HCT116 (cell line): ENCODE measurements around the gene CACNA1F. TPM values are rescaled to one million over a fixed set of nuclear protein-coding genes. Genes with fewer than 3 reads are reported as not detected.

Source experiments
- ATAC-seq: fragments of 200-7000 bp; cut with Tn5 transposase; 2 replicates; pipeline ENCODE4 v1.9.1; 2020; ENCODE audit warnings: mild to moderate bottlenecking, moderate library complexity
- BruUV-seq: library from RNA; stranded (reverse); fragments of 400-500 nt; replicated peaks from 2 replicates; lab custom pipeline; 2021; lab: Mats Ljungman, UMichigan
- CTCF ChIA-PET: fragments of 300-600 bp; sonication (Branson Sonifier 250); formaldehyde crosslinking; loops from one replicate; lab custom pipeline; 2021; ENCODE audit warnings: antibody characterized with exemption; lab: Charles Lee
- POLR2A ChIA-PET: fragments of 300-600, 350-600 bp; sonication (Branson Sonifier 250); formaldehyde crosslinking; loops from one replicate; lab custom pipeline; 2021; ENCODE audit warnings: antibody characterized with exemption; lab: Charles Lee
- RAD21 ChIA-PET, 2 experiments: fragments of 300-600 bp; sonication (Branson Sonifier 250); formaldehyde crosslinking; loops; one replicate each; lab custom pipeline; 2023; ENCODE audit warnings: low total read pairs in 2 of 2; ENCODE audit not compliant: uncharacterized antibody in 2 of 2, unreplicated experiment in 2 of 2, low non-redundant PET in 1 of 2; lab: Charles Lee
- DNase-seq: peaks from one replicate; pipeline ENCODE4 v3.0.0-alpha.2; 2010; ENCODE audit warnings: low read depth, low spot score
- H2AFZ ChIP-seq: fragments of 200-600 bp; shearing (Covaris generic), sonication (generic); 2 replicates; pipeline ENCODE4 v1.6.1; 2017; ENCODE audit warnings: low read depth, mixed run types, mixed read lengths, antibody characterized with exemption, low read length; ENCODE audit not compliant: poor library complexity, severe bottlenecking
- H3K27ac ChIP-seq: 2 replicates; pipeline ENCODE4 v1.5.1; 2012; ENCODE audit warnings: low read depth, low read length
- H3K27me3 ChIP-seq: fragments of 200-600 bp; sonication (generic); 2 replicates; pipeline ENCODE4 v1.6.1; 2016; ENCODE audit warnings: mixed run types, low read length, mixed read lengths; ENCODE audit not compliant: insufficient read depth
- H3K36me3 ChIP-seq, 2 experiments: fragments of 200-500 bp in 1 of 2; fragments of 200-600 bp in 1 of 2; sonication (Bioruptor generic) in 1 of 2; sonication (generic) in 1 of 2; 2 replicates each; pipeline versions ENCODE4 v1.5.1 to v1.6.1; 2014 to 2016; ENCODE audit warnings: low read length in 2 of 2, inconsistent platforms in 1 of 2, mixed read lengths in 1 of 2, mixed run types in 1 of 2; ENCODE audit not compliant: insufficient read depth in 2 of 2, control insufficient read depth in 1 of 2
- H3K4me1 ChIP-seq, 2 experiments: fragments of 200-600 bp in 1 of 2; sonication (generic) in 1 of 2; 2 replicates each; pipeline versions ENCODE4 v1.5.1 to v1.6.1; 2012 to 2017; ENCODE audit warnings: low read length in 2 of 2, inconsistent platforms in 1 of 2, mild to moderate bottlenecking in 1 of 2, mixed read lengths in 1 of 2, mixed run types in 1 of 2, moderate library complexity in 1 of 2; ENCODE audit not compliant: insufficient read depth in 2 of 2, control insufficient read depth in 1 of 2
- H3K4me2 ChIP-seq: fragments of 200-600 bp; sonication (generic); 2 replicates; pipeline ENCODE4 v1.6.1; 2017; ENCODE audit warnings: mixed run types, low read length, mixed read lengths
- H3K4me3 ChIP-seq, 2 experiments: fragments of 200-600 bp in 1 of 2; sonication (generic) in 1 of 2; replicated peaks in 1 of 2; 2 replicates each; pipeline ENCODE4 v1.5.1; 2011 to 2016; ENCODE audit warnings: low read length in 2 of 2, control low read depth in 1 of 2, low read depth in 1 of 2, mild to moderate bottlenecking in 1 of 2, mixed read lengths in 1 of 2, mixed run types in 1 of 2
- H3K79me2 ChIP-seq: fragments of 200-600 bp; sonication (generic); 2 replicates; pipeline ENCODE4 v1.6.1; 2017; ENCODE audit warnings: mild to moderate bottlenecking, mixed run types, low read length, moderate library complexity, mixed read lengths; ENCODE audit not compliant: insufficient read depth
- H3K9ac ChIP-seq: fragments of 200-600 bp; sonication (generic); 2 replicates; pipeline ENCODE4 v1.6.1; 2016; ENCODE audit warnings: low read length, mixed read lengths
- H3K9me2 ChIP-seq: fragments of 200-600 bp; sonication (generic), shearing (Covaris generic); 2 replicates; pipeline ENCODE4 v1.6.1; 2017; ENCODE audit warnings: mixed run types, mild to moderate bottlenecking, moderate library complexity; ENCODE audit not compliant: insufficient read depth
- H3K9me3 ChIP-seq, 2 experiments: fragments of 200-500 bp in 1 of 2; fragments of 200-600 bp in 1 of 2; sonication (Bioruptor generic) in 1 of 2; sonication (generic) in 1 of 2; 2 replicates each; pipeline ENCODE4 v1.6.1; 2014 to 2017; ENCODE audit warnings: low read length in 2 of 2, mixed read lengths in 2 of 2, inconsistent platforms in 1 of 2, low read depth in 1 of 2, mild to moderate bottlenecking in 1 of 2, mixed run types in 1 of 2, moderate library complexity in 1 of 2; ENCODE audit not compliant: control insufficient read depth in 1 of 2, insufficient read depth in 1 of 2
- H4K20me1 ChIP-seq: fragments of 200-600 bp; sonication (generic), shearing (Covaris generic); 2 replicates; pipeline ENCODE4 v1.6.1; 2017; ENCODE audit warnings: mixed run types, mild to moderate bottlenecking, moderate library complexity; ENCODE audit not compliant: insufficient read depth
- CEBPB ChIP-seq: IDR thresholded peaks from 2 replicates; pipeline ENCODE4 v1.6.1; 2012; ENCODE audit warnings: low read depth
- ELF1 ChIP-seq: IDR thresholded peaks from 2 replicates; pipeline ENCODE4 v1.6.1; 2012; ENCODE audit warnings: low read depth, borderline replicate concordance
- EZH2 ChIP-seq: fragments of 200-600 bp; sonication (generic); IDR thresholded peaks from 2 replicates; pipeline ENCODE4 v1.6.1; 2017; ENCODE audit warnings: antibody characterized with exemption, mixed run types
- EZH2phosphoT487 ChIP-seq: fragments of 200-600 bp; IDR thresholded peaks from 2 replicates; pipeline ENCODE4 v1.6.1; 2018; ENCODE audit warnings: antibody characterized with exemption, borderline replicate concordance
- JUND ChIP-seq: IDR thresholded peaks from 2 replicates; pipeline ENCODE4 v1.6.1; 2012
- MAX ChIP-seq: IDR thresholded peaks from 2 replicates; pipeline ENCODE4 v1.6.1; 2012
- RAD21 ChIP-seq: IDR thresholded peaks from 2 replicates; pipeline ENCODE4 v1.6.1; 2012; ENCODE audit warnings: low read depth, mild to moderate bottlenecking
- SRF ChIP-seq: IDR thresholded peaks from 2 replicates; pipeline ENCODE4 v1.6.1; 2012; ENCODE audit warnings: low read depth
- ZBTB33 ChIP-seq: IDR thresholded peaks from 2 replicates; pipeline ENCODE4 v1.6.1; 2011; ENCODE audit warnings: mild to moderate bottlenecking, low read length, moderate library complexity; ENCODE audit not compliant: insufficient replicate concordance; ENCODE audit errors: extremely low read depth
- ZFX ChIP-seq: fragments of 450-650 bp; IDR thresholded peaks from 2 replicates; pipeline ENCODE4 v1.6.1; 2017
- ZNF274 ChIP-seq: fragments of 200-500 bp; sonication (Bioruptor generic); IDR thresholded peaks from 2 replicates; pipeline ENCODE4 v1.6.1; 2014; ENCODE audit warnings: mild to moderate bottlenecking, low read depth, low read length, inconsistent platforms
- intact Hi-C: fragments of 100-400 bp; cut with micrococcal nuclease; formaldehyde crosslinking; loops from 2 replicates; pipeline ENCODE4 v1.10.0; 2022
- total RNA-seq: library from RNA; stranded (reverse); gene quantifications from one replicate; pipeline ENCODE4 v1.2.1, GENCODE V29; 2021; ENCODE audit not compliant: unreplicated experiment
- TF ChIP-seq, protein P1 (sequence below), 3 experiments: fragments of 200-600 bp in 1 of 3; sonication (generic) in 1 of 3; IDR thresholded peaks in 2 of 3; conservative IDR thresholded peaks in 1 of 3; 2 replicates each; pipeline ENCODE4 v1.5.1; 2012 to 2017; ENCODE audit warnings: low read depth in 2 of 3, low read length in 2 of 3, antibody characterized with exemption in 1 of 3, borderline replicate concordance in 1 of 3, control low read depth in 1 of 3, mild to moderate bottlenecking in 1 of 3, mixed read lengths in 1 of 3, mixed run types in 1 of 3, moderate library complexity in 1 of 3; ENCODE audit not compliant: insufficient read depth in 1 of 3

The CACNA1F gene
- total RNA-seq, 1 experiment from 2014 or later = not detected

DNA sequence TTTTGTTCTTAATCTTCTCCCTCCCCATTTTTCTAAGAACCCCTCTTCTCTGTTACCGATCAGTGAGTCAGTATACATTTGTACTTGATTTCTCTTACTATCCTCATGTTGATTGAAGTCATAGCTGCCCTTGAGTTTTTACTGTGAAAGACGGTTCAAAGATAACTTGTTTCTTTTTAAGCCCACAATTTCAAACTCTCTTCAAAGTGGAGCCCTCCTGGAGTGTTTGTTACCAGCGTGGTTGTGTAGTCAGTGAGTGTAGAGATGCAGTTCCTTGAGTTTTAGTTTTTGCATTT is 44.3 kb upstream of the CACNA1F start:
- H3K4me3 ChIP-seq = no peak overlapping the region
- no peaks in the 10 kb centered on the region for H3K79me2 ChIP-seq
- CTCF ChIA-PET = no interaction called here
- ATAC-seq = no peak
- RAD21 ChIA-PET = no interaction called here
- POLR2A ChIA-PET = no interaction called here
- H3K27me3 ChIP-seq = no peaks in the 10 kb centered on the region
- intact Hi-C loops = no loop called here
- no peaks in the 10 kb centered on the region for H3K36me3 ChIP-seq
- no peaks in the 10 kb centered on the region for H4K20me1 ChIP-seq
- no TSS peak for BruUV-seq
- H2AFZ ChIP-seq = no peak overlapping the region
- H3K9ac ChIP-seq = no peak overlapping the region
- no peaks in the 10 kb centered on the region for H3K9me2 ChIP-seq
- TF ChIP-seq JUND (no peak), CEBPB (no peak), ZBTB33 (no peak), EZH2phosphoT487 (no peak), ZNF274 (no peak), MAX (no peak), ZFX (no peak)
- peaks cover 0 to 2% of the 10 kb centered on the region in 2 experiments; a peak in 1 of 4 replicates for H3K4me1 ChIP-seq
- H3K27ac ChIP-seq = no peak overlapping the region
- no peaks in the 10 kb centered on the region for H3K9me3 ChIP-seq
- no peak overlapping the region for H3K4me2 ChIP-seq
- no peak for DNase-seq

GRCh38 chrX:49276671-49277534 is 43.8 kb upstream of the CACNA1F start:
- no peak for TF ChIP-seq ELF1
- TF ChIP-seq, protein P1, sequence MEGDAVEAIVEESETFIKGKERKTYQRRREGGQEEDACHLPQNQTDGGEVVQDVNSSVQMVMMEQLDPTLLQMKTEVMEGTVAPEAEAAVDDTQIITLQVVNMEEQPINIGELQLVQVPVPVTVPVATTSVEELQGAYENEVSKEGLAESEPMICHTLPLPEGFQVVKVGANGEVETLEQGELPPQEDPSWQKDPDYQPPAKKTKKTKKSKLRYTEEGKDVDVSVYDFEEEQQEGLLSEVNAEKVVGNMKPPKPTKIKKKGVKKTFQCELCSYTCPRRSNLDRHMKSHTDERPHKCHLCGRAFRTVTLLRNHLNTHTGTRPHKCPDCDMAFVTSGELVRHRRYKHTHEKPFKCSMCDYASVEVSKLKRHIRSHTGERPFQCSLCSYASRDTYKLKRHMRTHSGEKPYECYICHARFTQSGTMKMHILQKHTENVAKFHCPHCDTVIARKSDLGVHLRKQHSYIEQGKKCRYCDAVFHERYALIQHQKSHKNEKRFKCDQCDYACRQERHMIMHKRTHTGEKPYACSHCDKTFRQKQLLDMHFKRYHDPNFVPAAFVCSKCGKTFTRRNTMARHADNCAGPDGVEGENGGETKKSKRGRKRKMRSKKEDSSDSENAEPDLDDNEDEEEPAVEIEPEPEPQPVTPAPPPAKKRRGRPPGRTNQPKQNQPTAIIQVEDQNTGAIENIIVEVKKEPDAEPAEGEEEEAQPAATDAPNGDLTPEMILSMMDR (IDR thresholded peaks at IDR 0.05 in 2 of 3, conservative IDR thresholded peaks at IDR 0.05 in 1 of 3; ENCODE audit: borderline replicate concordance in 1 of 3, insufficient read depth in 1 of 3, low read depth in 2 of 3, low read length in 2 of 3) = no peak
- no peak for TF ChIP-seq EZH2
- TF ChIP-seq EZH2phosphoT487 = no peak
- TF ChIP-seq MAX = no peak
- TF ChIP-seq SRF = no peak
- TF ChIP-seq RAD21 = no peak
- Histone ChIP-seq H3K79me2 (no peaks in the 10 kb centered on the region), H2AFZ (no peak overlapping the region), H3K4me2 (no peak overlapping the region), H3K4me1 (no peaks in the 10 kb centered on the region), H3K36me3 (no peaks in the 10 kb centered on the region), H3K27me3 (no peaks in the 10 kb centered on the region), H3K27ac (no peak overlapping the region), H3K9me2 (no peaks in the 10 kb centered on the region), H3K4me3 (no peak overlapping the region), H3K9ac (no peak overlapping the region), H4K20me1 (no peaks in the 10 kb centered on the region), H3K9me3 (no peaks in the 10 kb centered on the region)
- ATAC-seq (no peak), DNase-seq (no peak)
- ChIA-PET RAD21 (no interaction called here), POLR2A (no interaction called here), CTCF (no interaction called here)
- no TSS peak for BruUV-seq
- intact Hi-C loops = no loop called here
